Endodermal cell (in vitro differentiated cells): ENCODE measurements around the gene DOCK4. TPM values are rescaled to one million over a fixed set of nuclear protein-coding genes. Genes with fewer than 3 reads are reported as not detected.

ENCODE experiments used
- DNase-seq: peaks from one replicate; pipeline ENCODE4 v3.0.0-alpha.2; 2017
- H3K27ac ChIP-seq: 2 replicates; pipeline ENCODE4 v1.5.1; 2013; ENCODE audit warnings: mild to moderate bottlenecking, low read depth, low read length, moderate library complexity
- H3K27me3 ChIP-seq: 2 replicates; pipeline ENCODE4 v1.6.1; 2013; ENCODE audit warnings: mild to moderate bottlenecking, low read length, moderate library complexity; ENCODE audit not compliant: insufficient read depth, control insufficient read depth, poor library complexity, severe bottlenecking
- H3K36me3 ChIP-seq: 2 replicates; pipeline ENCODE4 v1.7.0; 2013; ENCODE audit warnings: mild to moderate bottlenecking, low read length, moderate library complexity; ENCODE audit not compliant: control insufficient read depth, insufficient read depth
- H3K4me1 ChIP-seq: one replicate; pipeline ENCODE4 v1.7.0; 2013; ENCODE audit warnings: low read length; ENCODE audit not compliant: control insufficient read depth, insufficient read depth
- H3K4me3 ChIP-seq: 2 replicates; pipeline ENCODE4 v1.5.1; 2013; ENCODE audit warnings: mild to moderate bottlenecking, low read length, moderate library complexity
- H3K9ac ChIP-seq: 2 replicates; pipeline ENCODE4 v1.6.1; 2013; ENCODE audit warnings: mild to moderate bottlenecking, low read length, moderate library complexity; ENCODE audit not compliant: poor library complexity, severe bottlenecking; ENCODE audit errors: extremely low read depth
- H3K9me3 ChIP-seq: 2 replicates; pipeline ENCODE4 v1.6.1; 2013; ENCODE audit warnings: mild to moderate bottlenecking, low read length, moderate library complexity; ENCODE audit not compliant: control insufficient read depth
- H3K27ac Mint-ChIP-seq: 2 replicates; pipeline ENCODE4 v1.8.0; 2020; ENCODE audit warnings: mixed read lengths
- H3K27me3 Mint-ChIP-seq: 2 replicates; pipeline ENCODE4 v1.8.0; 2021; ENCODE audit warnings: mild to moderate bottlenecking, mixed read lengths; ENCODE audit not compliant: insufficient read depth
- H3K36me3 Mint-ChIP-seq: 2 replicates; pipeline ENCODE4 v1.8.0; 2020; ENCODE audit warnings: low read depth, mixed read lengths
- H3K4me1 Mint-ChIP-seq: 2 replicates; pipeline ENCODE4 v1.8.0; 2020; ENCODE audit warnings: mixed read lengths
- H3K4me3 Mint-ChIP-seq: 2 replicates; pipeline ENCODE4 v1.8.0; 2020; ENCODE audit warnings: mild to moderate bottlenecking, moderate library complexity, mixed read lengths
- H3K9me3 Mint-ChIP-seq: 2 replicates; pipeline ENCODE4 v1.8.0; 2020; ENCODE audit warnings: mild to moderate bottlenecking, mixed read lengths
- WGBS, 2 experiments: methylation state at CpG; one replicate each; pipeline versions ENCODE4 v1.1.5 to v1.1.7; 2013; ENCODE audit warnings: missing lambda C conversion rate in 2 of 2, mixed read lengths in 1 of 2; ENCODE audit not compliant: insufficient coverage in 1 of 2, insufficient read length in 1 of 2; 5-methylcytosine and 5-hydroxymethylcytosine counted together
- total RNA-seq, 2 donors: library from RNA; stranded (reverse); fragmentation: NEBNext Ultra II Directional in 1 of 2; extraction: Animal tissue kit (Norgen Biotek cat#: 25700) in 1 of 2; gene quantifications; 2 replicates in 1 of 2; 3 replicates in 1 of 2; pipeline ENCODE4 v1.2.1, GENCODE V29; 2021
- TF ChIP-seq, protein P1 (sequence below): fragments of 200-600 bp; sonication (generic); conservative IDR thresholded peaks from 2 replicates; pipeline ENCODE4 v1.5.0; 2021; ENCODE audit warnings: antibody characterized with exemption, mild to moderate bottlenecking

DOCK4 gene
- total RNA-seq, 2 donors from 2014 or later: 11.2 to 15.3 TPM

DNA sequence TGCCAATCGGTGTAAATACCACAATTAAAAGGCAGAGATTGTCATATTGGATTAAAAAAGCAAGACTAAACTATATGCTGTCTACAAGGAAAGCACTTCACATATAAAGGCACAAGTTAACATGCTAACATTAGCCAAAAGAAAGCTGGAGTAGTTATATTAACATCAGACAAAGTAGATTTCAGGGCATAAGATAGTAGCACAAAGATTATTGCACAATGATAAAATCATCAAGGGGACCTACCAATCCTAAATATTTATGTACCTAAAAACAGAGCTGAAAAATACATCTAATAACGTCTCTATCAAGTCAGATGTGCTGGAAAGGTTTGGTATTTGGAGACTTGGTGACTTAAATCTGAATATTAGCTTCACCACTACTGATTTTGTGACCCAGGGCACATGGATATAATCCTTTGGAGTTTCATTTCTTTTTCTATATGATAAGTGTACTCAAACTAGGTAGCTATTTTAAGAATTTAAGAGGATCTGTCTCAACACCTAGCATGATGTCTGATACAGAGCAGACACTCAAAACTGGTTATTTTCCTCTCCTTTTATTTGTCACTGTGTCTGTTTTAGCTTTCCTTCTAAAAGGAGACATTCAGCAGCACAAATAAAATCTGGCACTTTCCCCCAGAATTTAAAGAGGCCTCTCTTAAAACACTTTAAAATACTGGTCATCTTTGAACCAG lies 156.5 kb downstream of the DOCK4 start:
- Histone ChIP-seq H3K27ac (no peak overlapping the region), H3K9ac (no peak overlapping the region), H3K9me3 (peaks cover 8% of the 10 kb centered on the region), H3K4me3 (no peak overlapping the region), H3K4me1 (no peaks in the 10 kb centered on the region), H3K36me3 (no peaks in the 10 kb centered on the region), H3K27me3 (no peaks in the 10 kb centered on the region)
- TF ChIP-seq, protein P1, sequence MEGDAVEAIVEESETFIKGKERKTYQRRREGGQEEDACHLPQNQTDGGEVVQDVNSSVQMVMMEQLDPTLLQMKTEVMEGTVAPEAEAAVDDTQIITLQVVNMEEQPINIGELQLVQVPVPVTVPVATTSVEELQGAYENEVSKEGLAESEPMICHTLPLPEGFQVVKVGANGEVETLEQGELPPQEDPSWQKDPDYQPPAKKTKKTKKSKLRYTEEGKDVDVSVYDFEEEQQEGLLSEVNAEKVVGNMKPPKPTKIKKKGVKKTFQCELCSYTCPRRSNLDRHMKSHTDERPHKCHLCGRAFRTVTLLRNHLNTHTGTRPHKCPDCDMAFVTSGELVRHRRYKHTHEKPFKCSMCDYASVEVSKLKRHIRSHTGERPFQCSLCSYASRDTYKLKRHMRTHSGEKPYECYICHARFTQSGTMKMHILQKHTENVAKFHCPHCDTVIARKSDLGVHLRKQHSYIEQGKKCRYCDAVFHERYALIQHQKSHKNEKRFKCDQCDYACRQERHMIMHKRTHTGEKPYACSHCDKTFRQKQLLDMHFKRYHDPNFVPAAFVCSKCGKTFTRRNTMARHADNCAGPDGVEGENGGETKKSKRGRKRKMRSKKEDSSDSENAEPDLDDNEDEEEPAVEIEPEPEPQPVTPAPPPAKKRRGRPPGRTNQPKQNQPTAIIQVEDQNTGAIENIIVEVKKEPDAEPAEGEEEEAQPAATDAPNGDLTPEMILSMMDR: no peak
- DNase-seq: no peak
- Mint-ChIP-seq H3K27me3 (no peaks in the 10 kb centered on the region), H3K36me3 (peaks cover 2% of the 10 kb centered on the region), H3K9me3 (peaks cover 11% of the 10 kb centered on the region), H3K27ac (no peak overlapping the region), H3K4me3 (no peak overlapping the region), H3K4me1 (peaks cover 10% of the 10 kb centered on the region)
- 85 to 89% methylated on average over 1 to 2 of the region's 2 CpGs for WGBS, 2 experiments

DNA sequence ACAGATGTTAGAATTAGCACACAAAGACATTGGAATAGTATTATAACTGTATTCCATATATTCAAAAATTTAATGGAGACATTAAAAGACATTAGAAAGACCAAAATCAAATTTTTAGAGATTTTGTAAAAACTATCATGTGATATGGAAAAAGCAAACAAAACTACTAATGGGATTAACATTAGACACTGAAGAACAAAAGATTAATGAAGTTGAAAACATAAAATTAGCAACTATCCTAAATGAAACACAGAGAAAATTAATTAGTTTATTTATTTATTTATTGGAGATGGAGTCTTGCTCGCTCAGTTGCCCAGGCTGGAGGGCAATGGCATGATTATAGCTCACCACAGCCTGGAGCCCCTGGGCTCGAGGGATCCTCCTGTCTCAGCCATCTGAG lies 158.8 kb downstream of the DOCK4 start:
- 95 to 100% methylated on average over 1 to 2 of the region's 2 CpGs for WGBS, 2 experiments
- Histone ChIP-seq H3K36me3 (no peaks in the 10 kb centered on the region), H3K27me3 (no peaks in the 10 kb centered on the region), H3K4me1 (no peaks in the 10 kb centered on the region), H3K9ac (no peak overlapping the region), H3K9me3 (peaks cover 8% of the 10 kb centered on the region), H3K4me3 (no peak overlapping the region), H3K27ac (no peak overlapping the region)
- H3K4me3 Mint-ChIP-seq: no peak overlapping the region
- TF ChIP-seq, protein P1: no peak
- peaks cover 7% of the 10 kb centered on the region for H3K4me1 Mint-ChIP-seq
- H3K36me3 Mint-ChIP-seq: peaks cover 2% of the 10 kb centered on the region
- peaks cover 11% of the 10 kb centered on the region for H3K9me3 Mint-ChIP-seq
- H3K27ac Mint-ChIP-seq: no peak overlapping the region
- DNase-seq: no peak
- no peaks in the 10 kb centered on the region for H3K27me3 Mint-ChIP-seq

DNA sequence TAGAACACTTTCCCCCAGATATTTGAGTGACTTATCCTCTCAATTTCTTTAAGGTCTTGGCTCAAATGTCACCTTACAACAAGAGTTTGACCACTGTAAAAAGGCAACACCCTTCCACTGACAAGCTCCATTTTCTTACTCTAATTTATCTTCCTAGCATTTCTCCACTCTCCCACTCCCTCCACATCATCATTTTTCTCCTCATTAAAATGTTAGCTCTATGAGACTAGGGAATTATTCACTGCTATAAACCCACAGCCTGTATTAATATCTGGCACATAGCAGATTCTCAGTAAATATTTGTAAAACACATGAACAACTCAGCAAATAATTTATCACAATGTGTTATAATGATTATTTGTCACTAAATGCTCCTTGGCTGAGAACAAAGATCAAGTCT lies 161.0 kb downstream of the DOCK4 start:
- Mint-ChIP-seq H3K4me3 (no peak overlapping the region), H3K27me3 (no peaks in the 10 kb centered on the region), H3K36me3 (peaks cover 2% of the 10 kb centered on the region), H3K4me1 (peaks cover 4% of the 10 kb centered on the region), H3K9me3 (peaks cover 11% of the 10 kb centered on the region), H3K27ac (no peak overlapping the region)
- Histone ChIP-seq H3K9ac (no peak overlapping the region), H3K36me3 (no peaks in the 10 kb centered on the region), H3K27me3 (no peaks in the 10 kb centered on the region), H3K9me3 (peaks cover 8% of the 10 kb centered on the region), H3K4me3 (no peak overlapping the region), H3K4me1 (no peaks in the 10 kb centered on the region), H3K27ac (no peak overlapping the region)
- no peak for DNase-seq
- TF ChIP-seq, protein P1: no peak
